ENCODE data around the gene NOS3. TPM values are rescaled to one million over a fixed set of nuclear protein-coding genes. Genes with fewer than 3 reads are reported as not detected.

NOS3 gene
- polyA plus RNA-seq, 1 of the 3 experiments (the other 2 are of a cell fraction): 0.41 TPM

DNA sequence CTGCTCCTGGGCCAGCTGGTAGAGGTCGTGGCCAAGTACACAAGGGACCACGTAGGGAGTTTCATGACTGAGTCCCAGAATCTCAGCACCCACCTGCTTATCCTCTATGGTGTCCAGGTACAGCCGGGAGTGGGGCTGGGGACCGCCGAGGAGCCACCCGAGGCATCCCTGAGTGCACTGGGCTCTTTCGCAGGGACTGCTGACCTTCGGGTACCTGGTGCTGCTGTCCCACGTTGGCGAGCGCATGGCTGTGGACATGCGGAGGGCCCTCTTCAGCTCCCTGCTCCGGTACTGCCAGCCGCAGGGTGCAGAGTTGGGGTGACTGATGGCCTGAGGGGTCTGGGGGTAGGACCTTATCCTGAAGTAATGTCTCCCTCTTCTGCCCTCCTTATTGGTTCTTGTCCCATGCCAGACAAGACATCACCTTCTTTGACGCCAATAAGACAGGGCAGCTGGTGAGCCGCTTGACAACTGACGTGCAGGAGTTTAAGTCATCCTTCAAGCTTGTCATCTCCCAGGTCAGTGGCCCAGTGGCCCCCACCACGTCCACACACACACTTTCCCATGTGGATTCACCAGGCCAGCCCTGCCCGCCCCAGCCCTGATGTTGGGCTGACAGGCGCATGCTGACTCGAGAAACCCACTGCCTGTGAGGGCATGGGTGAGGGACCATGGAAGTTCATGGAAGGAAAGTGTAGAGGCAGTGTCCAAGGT lies 43.7 kb downstream of the NOS3 start:
- ChIA-PET POLR2A (interaction anchor here (1.3 kb wide), 1 partner anchor 11 kb away, joined by 3 read pairs; no protein-coding TSS in a partner anchor), CTCF (interaction anchor here (1.2 to 9.5 kb wide), 3 partner anchors 16 to 81 kb away, joined by 4 to 59 read pairs (median 6); no protein-coding TSS in a partner anchor)
- DNase-seq: no peak
- no peaks in the 10 kb centered on the region for H4K20me1 ChIP-seq (ENCODE audit: insufficient read depth)
- 93% methylated on average over 10 of the region's 21 CpGs for WGBS (ENCODE audit: low lambda C conversion rate)
- H3K4me1 ChIP-seq (ENCODE audit: control insufficient read depth in 1 of 2, insufficient read depth in 2 of 2, low read depth in 1 of 2, low read length in 1 of 2): peaks cover 13 to 23% of the 10 kb centered on the region in 2 experiments
- TF ChIP-seq, protein P1, sequence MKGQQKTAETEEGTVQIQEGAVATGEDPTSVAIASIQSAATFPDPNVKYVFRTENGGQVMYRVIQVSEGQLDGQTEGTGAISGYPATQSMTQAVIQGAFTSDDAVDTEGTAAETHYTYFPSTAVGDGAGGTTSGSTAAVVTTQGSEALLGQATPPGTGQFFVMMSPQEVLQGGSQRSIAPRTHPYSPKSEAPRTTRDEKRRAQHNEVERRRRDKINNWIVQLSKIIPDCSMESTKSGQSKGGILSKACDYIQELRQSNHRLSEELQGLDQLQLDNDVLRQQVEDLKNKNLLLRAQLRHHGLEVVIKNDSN (IDR thresholded peaks at IDR 0.05; ENCODE audit: borderline replicate concordance, low read depth): no peak
- TF ChIP-seq FOSL2 (IDR thresholded peaks at IDR 0.05; ENCODE audit: borderline replicate concordance, low read depth) (no peak), TEAD4 (IDR thresholded peaks at IDR 0.05; ENCODE audit: borderline replicate concordance, insufficient read depth) (no peak), JUND (IDR thresholded peaks at IDR 0.05) (no peak), MAX (IDR thresholded peaks at IDR 0.05; ENCODE audit: low read depth) (no peak), IRF3 (IDR thresholded peaks at IDR 0.05; ENCODE audit: low read depth, low read length) (no peak), SIN3A (IDR thresholded peaks at IDR 0.05; ENCODE audit: borderline replicate concordance, low read depth, low read length) (no peak), POLR2AphosphoS5 (IDR thresholded peaks at IDR 0.05; ENCODE audit: low read depth, low read length) (no peak), FOXM1 (IDR thresholded peaks at IDR 0.05; ENCODE audit: low read depth) (no peak), EZH2phosphoT487 (IDR thresholded peaks at IDR 0.05; ENCODE audit: borderline replicate concordance, low read depth) (no peak), MEF2A (IDR thresholded peaks at IDR 0.05; ENCODE audit: borderline replicate concordance, low read depth) (no peak), ELF1 (IDR thresholded peaks at IDR 0.05) (no peak), GATA2 (CRISPR knock-in tag; IDR thresholded peaks at IDR 0.05) (no peak)
- TF ChIP-seq, protein P2, sequence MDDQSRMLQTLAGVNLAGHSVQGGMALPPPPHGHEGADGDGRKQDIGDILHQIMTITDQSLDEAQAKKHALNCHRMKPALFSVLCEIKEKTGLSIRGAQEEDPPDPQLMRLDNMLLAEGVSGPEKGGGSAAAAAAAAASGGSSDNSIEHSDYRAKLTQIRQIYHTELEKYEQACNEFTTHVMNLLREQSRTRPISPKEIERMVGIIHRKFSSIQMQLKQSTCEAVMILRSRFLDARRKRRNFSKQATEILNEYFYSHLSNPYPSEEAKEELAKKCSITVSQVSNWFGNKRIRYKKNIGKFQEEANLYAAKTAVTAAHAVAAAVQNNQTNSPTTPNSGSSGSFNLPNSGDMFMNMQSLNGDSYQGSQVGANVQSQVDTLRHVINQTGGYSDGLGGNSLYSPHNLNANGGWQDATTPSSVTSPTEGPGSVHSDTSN (IDR thresholded peaks at IDR 0.05): no peak
- TF ChIP-seq, protein P3, sequence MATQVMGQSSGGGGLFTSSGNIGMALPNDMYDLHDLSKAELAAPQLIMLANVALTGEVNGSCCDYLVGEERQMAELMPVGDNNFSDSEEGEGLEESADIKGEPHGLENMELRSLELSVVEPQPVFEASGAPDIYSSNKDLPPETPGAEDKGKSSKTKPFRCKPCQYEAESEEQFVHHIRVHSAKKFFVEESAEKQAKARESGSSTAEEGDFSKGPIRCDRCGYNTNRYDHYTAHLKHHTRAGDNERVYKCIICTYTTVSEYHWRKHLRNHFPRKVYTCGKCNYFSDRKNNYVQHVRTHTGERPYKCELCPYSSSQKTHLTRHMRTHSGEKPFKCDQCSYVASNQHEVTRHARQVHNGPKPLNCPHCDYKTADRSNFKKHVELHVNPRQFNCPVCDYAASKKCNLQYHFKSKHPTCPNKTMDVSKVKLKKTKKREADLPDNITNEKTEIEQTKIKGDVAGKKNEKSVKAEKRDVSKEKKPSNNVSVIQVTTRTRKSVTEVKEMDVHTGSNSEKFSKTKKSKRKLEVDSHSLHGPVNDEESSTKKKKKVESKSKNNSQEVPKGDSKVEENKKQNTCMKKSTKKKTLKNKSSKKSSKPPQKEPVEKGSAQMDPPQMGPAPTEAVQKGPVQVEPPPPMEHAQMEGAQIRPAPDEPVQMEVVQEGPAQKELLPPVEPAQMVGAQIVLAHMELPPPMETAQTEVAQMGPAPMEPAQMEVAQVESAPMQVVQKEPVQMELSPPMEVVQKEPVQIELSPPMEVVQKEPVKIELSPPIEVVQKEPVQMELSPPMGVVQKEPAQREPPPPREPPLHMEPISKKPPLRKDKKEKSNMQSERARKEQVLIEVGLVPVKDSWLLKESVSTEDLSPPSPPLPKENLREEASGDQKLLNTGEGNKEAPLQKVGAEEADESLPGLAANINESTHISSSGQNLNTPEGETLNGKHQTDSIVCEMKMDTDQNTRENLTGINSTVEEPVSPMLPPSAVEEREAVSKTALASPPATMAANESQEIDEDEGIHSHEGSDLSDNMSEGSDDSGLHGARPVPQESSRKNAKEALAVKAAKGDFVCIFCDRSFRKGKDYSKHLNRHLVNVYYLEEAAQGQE (IDR thresholded peaks at IDR 0.05; ENCODE audit: low read depth, low read length): no peak
- no peak overlapping the region for H3K4me2 ChIP-seq
- peaks cover 12 to 52% of the 10 kb centered on the region in 2 experiments for H3K36me3 ChIP-seq (replicated peaks in 1 of 2; ENCODE audit: control insufficient read depth in 1 of 2, insufficient read depth in 2 of 2, low read length in 1 of 2)
- H3K9me3 ChIP-seq: no peaks in the 10 kb centered on the region
- no peak overlapping the region for H3K9ac ChIP-seq
- H3K9me2 ChIP-seq: no peaks in the 10 kb centered on the region
- H3K27me3 ChIP-seq (ENCODE audit: insufficient read depth): no peaks in the 10 kb centered on the region
- no peak overlapping the region for H2AFZ ChIP-seq (ENCODE audit: low read depth)
- no peak overlapping the region for H3K4me3 ChIP-seq (ENCODE audit: low read depth in 2 of 2, low read length in 1 of 2)
- H3F3A ChIP-seq (replicated peaks; ENCODE audit: insufficient read depth): peaks cover 18% of the 10 kb centered on the region
- H3K27ac ChIP-seq (ENCODE audit: low read depth in 2 of 2, low read length in 1 of 2): no peak overlapping the region
- peaks cover 36% of the 10 kb centered on the region for H3K79me2 ChIP-seq (ENCODE audit: insufficient read depth)
